Stimulated activated CD8-positive, alpha-beta memory T cell treated with anti-CD3 and anti-CD28 coated beads, Interleukin-4, amount 100 ng/mL, for 24 hours (primary cell): ENCODE measurements around the gene SNUPN.
"Not testable (repeated sequence)": the region's sequence is repeated elsewhere in the genome, so short reads cannot be mapped to it uniquely, and the experiment has no call there.

Experiments used
- DNase-seq: peaks from one replicate; pipeline ENCODE4 v3.0.0-alpha.2; 2020; ENCODE audit warnings: low read depth

SNUPN gene

GRCh38 chr15:75637245-75638009 lies 11.9 kb upstream of the SNUPN start:
- DNase-seq, result no peak

DNA sequence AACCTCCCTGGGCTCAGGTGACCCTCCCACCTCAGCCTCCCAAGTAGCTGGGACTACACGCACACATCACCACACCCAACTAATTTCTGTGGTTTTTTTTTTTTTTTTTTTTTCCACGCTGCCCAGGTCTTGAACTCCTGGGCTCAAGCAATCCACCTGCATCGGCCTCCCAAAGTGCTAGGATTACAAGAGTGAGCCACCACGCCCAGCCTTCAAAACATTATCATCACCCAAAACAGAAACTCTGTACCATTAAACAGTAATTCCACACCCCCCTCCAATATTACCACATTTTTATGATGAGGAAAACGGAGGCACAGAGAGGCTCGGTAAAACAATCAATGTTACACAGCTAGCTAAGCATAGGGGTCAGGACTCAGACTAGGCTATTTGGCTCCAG lies 10.5 kb upstream of the SNUPN start:
- no peak for DNase-seq

DNA sequence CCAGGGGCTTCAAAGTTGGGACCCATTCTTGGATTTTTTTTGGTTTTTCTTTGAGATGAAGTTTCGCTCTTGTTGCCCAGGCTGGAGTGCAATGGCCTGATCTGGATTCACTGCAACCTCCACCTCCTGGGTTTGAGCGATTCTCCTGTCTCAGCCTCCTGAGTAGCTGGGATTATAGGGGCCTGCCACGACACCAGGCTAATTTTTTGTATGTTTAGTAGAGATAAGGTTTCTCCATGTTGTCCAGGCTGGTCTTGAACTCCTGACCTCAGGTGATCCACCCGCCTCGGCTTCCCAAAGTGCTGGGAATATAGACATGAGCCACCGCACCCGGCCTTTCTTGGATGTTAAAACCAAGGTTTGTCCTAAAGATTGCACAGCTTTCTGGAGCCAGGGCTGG lies 8.4 kb upstream of the SNUPN start:
- DNase-seq, result not testable (repeated sequence)

DNA sequence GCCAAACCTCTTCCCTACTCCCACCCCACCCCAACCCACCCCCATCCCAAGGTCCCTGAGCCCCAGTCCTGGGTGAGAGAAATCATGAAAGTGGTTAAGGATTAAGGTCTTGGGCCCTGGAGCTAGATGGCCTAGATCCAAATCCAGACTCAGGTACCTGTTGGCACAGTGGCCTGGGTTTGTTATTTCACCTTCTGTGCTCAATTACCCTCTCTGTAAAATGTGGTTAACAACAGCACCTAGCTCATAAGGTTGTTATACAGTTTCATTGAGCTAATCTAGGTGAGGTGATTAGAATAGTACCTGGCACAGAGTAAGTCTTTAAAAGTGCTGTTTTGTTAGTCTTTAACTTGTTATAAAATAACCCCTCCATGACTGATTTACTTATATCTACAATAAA lies 6.4 kb upstream of the SNUPN start:
- no peak for DNase-seq

- DNase-seq, result no peak
Observed at GRCh38 chr15:75622505-75622904, 3.0 kb downstream of the SNUPN start.

- no peak for DNase-seq
Observed at GRCh38 chr15:75620841-75621391, 4.6 kb downstream of the SNUPN start.

- DNase-seq, result no peak
Observed at GRCh38 chr15:75620058-75620820, 5.3 kb downstream of the SNUPN start.

GRCh38 chr15:75616766-75617165 lies 8.8 kb downstream of the SNUPN start:
- DNase-seq, result no peak

GRCh38 chr15:75606711-75607699 lies 18.5 kb downstream of the SNUPN start:
- no peak for DNase-seq

DNA sequence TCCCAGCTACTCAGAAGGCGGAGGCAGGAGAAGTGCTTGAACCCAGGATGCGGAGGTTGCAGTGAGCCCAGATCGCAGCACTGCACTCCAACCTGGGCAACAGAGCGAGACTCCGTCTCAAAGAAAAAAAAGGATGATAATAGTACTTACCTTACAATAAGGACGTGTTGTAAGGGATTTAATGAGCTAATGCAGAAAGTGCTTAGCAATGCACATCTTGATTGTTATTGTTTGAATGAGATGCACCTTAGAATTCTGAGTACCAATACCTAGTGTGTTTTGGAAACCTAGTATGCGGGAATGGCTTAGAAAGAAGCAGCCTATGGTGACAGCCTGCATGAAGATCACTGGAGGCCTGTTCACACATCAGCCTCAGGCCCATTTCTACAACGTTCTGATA lies 19.5 kb downstream of the SNUPN start:
- no peak for DNase-seq

DNA sequence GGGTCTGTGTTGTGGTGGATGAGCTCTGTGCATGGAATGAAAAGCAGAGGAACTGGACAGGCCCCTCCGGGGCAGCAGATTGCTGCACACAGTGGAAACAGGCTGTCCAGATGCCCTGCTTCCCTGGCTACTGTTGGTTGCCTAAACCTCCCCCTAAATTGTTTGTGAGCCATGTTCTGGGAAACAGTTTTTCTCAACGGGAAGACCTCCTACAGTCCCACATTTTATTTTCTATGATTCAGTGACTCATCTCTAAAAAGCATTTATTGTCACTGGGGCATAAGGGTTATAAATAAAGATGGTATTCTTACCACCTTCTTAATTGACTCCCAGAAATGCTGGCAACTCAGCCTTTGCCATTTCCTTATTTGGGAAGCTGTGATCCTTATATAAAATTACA lies 26.1 kb downstream of the SNUPN start:
- DNase-seq, result no peak

DNA sequence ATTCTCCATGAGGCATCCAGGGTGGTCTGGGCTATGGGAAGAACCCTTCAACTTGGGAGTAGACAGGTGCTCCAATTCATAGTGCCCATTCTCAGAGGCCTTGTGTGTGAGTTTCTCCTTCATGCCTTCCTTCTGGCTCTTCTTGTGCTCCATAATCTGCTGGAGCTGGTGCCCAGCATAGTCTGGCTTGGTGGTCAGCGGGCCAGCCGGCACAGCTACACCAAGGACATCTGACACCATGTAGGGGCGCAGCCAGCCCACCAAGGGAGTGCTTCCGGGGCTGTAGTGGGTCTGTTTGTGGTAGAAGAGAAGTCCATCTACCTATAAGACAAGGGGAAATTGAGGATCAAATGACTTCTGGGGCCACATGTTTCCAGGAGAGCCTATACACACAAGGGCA lies 27.2 kb downstream of the SNUPN start:
- no peak for DNase-seq

DNA sequence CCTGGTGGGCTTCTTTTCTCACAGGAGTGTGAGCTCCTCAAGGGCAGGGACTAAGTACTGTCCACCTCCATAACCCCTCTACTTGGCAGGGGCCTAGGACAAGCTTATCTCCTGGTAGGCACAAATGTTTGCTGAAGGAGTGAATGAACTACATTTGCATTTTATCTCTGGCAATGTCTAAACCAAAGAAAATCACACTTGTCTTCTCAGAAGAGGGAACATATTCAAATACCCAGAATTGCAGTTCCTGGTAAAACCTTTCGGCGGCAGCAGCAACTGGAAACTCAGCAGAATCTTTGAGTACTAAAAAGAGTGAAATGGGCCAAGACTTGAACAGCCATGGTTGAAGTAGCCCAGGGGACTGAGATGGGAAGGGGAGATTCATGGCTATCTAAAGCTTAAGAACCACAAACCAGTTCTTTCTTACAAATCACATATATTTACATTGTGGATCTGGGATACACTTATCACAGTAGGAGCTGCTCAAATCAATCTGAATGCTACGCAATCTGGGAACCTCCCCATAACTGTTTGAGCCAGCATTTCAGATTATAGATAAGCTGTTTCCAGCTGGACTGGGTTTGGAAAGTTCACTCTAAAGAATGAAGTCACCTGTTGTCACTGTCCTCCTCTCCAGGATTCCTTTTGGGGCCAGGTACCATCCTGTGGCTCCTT lies 27.7 kb downstream of the SNUPN start:
- DNase-seq, result no peak

DNA sequence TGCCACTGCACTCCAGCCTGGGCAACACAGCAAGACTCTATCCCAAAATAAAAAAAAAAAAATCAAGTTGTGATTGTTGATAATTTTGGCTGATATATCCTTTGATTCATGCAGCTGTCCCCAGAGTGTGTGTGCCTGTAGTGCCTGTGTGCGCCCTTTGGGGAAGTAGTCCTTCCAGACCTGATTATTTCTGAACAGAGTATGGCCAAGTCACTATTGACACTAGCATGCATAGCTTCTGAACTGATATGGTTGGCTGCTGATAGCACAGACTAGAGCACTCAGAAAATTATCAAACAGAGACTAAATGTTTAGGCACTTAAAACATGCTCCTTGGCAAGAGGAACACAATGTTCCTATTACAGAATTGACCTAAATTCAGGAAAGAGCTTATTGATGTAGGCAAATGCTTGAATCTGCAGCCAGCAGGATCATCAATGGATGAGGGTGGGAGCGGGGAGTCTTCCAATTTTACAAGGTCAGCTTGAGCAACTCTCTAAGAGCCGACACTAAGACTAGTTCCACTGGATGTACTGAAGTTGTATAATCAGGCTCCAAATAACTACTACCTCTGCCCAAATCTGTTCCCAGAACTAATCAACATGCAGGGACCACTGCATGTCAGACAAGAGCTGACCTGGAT lies 28.7 kb downstream of the SNUPN start:
- no peak for DNase-seq

DNA sequence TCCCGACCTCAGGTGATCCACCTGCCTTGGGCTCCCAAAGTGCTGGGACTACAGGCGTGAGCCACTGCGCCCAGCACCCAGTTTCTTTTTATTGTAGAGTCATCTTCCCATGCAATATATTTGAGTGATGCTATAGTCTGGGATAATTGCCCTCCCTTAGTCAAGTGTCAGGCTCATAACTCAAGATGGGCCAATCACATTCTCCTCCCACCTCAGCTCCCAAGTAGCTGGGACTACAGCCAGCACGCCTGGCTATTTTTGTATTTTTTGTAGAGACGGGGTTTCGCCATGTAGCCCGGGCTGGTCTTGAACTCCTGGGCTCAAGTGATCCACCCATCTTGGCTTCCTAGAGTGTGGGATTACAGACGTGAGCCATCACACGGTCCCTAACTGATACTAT lies 31.2 kb downstream of the SNUPN start:
- DNase-seq, result no peak

DNA sequence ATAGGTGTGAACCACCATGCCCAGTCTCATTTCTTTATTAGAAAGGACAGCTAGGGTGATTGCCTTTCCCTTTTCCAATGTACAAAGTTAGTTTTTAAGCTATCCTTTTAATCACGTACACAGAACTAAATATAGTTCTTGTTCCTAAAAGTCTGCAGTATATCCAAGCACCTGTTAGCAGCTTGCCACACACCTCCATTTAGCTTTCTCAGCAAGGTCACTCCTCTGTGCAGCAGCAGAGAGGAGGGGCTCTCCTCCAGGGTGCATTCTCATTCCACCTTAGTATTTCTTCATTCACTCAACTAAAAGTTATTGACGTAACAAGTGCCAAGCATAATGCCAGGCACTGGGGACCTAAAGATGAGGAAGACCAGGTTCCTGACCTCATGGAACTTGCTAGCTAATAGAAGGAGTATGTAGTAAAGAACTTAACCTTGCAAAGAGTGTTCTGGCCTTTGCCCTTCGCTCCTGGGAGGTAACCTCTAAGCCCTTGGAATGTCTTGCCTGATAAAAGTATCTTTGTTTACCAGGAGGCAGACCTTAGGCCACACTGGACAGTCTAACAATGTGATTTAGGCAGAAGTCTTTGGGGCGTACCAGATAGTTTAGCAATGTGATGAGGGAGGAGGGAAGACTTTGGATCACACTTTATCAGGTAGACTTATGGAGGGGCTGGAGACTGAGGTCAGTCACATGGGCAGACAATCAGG lies 33.7 kb downstream of the SNUPN start:
- DNase-seq, result no peak

DNA sequence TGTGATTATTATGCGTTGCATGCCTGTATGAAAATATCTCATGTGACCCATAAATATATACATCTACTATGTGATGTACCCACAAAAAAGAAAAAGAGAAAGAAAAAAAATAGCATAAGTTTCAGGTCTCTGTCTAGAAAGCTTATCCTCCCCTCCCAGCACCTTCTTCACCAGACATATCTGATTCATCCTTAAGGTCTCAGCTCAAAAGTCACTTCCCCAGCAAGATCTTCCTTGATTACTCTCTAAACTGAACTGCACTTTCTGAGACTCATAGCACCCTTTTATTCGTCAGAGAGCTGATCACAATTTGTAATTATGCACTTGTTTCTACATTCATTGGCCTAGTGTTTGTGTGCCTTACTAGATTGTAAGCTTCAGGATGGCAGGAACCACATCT lies 35.3 kb downstream of the SNUPN start:
- no peak for DNase-seq

- DNase-seq, result no peak
Observed at GRCh38 chr15:75589071-75589470, 36.5 kb downstream of the SNUPN start.

GRCh38 chr15:75586422-75586821 lies 39.1 kb downstream of the SNUPN start:
- not testable (repeated sequence) for DNase-seq

GRCh38 chr15:75584121-75584520 lies 41.4 kb downstream of the SNUPN start:
- DNase-seq, result no peak
